HepG2 (cell line): ENCODE measurements around the gene PPDPF. TPM values are rescaled to one million over a fixed set of nuclear protein-coding genes. Genes with fewer than 3 reads are reported as not detected.
A peak's percentile ranks its signal among the peaks of the same experiment; 100 is the strongest.

ENCODE experiments used
- ATAC-seq: fragments of 200-7000 bp; cut with Tn5 transposase; 3 replicates; pipeline ENCODE4 v1.9.1; 2020; ENCODE audit warnings: mild to moderate bottlenecking, moderate library complexity
- BruUV-seq: library from RNA; stranded (reverse); fragments of 400-500 nt; replicated peaks from 2 replicates; lab custom pipeline; 2021; lab: Mats Ljungman, UMichigan
- CTCF ChIA-PET: fragments of 300-600 bp; formaldehyde crosslinking; extraction: SDS; loops from one replicate; lab custom pipeline; 2021; ENCODE audit warnings: low total read pairs, inconsistent platforms, low intra/inter-chr PET ratio; lab: Yijun Ruan, JAX
- POLR2A ChIA-PET: fragments of 350-600 bp; sonication (Branson Sonifier 250); formaldehyde crosslinking; loops from one replicate; lab custom pipeline; 2020; ENCODE audit warnings: antibody characterized with exemption, inconsistent platforms; lab: Yijun Ruan, JAX
- DNase-seq: peaks from one replicate; pipeline ENCODE4 v3.0.0-alpha.2; 2015; ENCODE audit warnings: low spot score
- FAIRE-seq: peaks from 3 replicates; lab custom pipeline; 2011; peaks lifted over from hg19 to GRCh38; lab: Jason Lieb, UNC
- H2AFZ ChIP-seq: one replicate; pipeline ENCODE4 v1.6.1; 2011; ENCODE audit warnings: low read length, inconsistent platforms
- H3K27ac ChIP-seq: fragments of 300-600 bp; 3 replicates; pipeline ENCODE4 v1.8.0; 2011; ENCODE audit warnings: mixed run types, mild to moderate bottlenecking, mixed read lengths, low read length, inconsistent platforms; ENCODE audit not compliant: insufficient read depth; ENCODE audit errors: extremely low read length
- H3K27me3 ChIP-seq, 2 experiments: fragments of 200-600 bp in 1 of 2; 2 replicates in 1 of 2; 3 replicates in 1 of 2; pipeline versions ENCODE4 v1.6.0 to v1.8.0; 2011; ENCODE audit warnings: low read length in 2 of 2, mild to moderate bottlenecking in 2 of 2, moderate library complexity in 2 of 2, inconsistent platforms in 1 of 2; ENCODE audit not compliant: insufficient read depth in 2 of 2, control insufficient read depth in 1 of 2
- H3K36me3 ChIP-seq, 2 experiments: fragments of 200-600 bp in 1 of 2; replicated peaks in 1 of 2; 2 replicates in 1 of 2; 3 replicates in 1 of 2; pipeline versions ENCODE4 v1.5.1 to v1.8.0; 2011; ENCODE audit warnings: low read length in 2 of 2, inconsistent platforms in 1 of 2; ENCODE audit not compliant: insufficient read depth in 2 of 2, control insufficient read depth in 1 of 2
- H3K4me1 ChIP-seq: 2 replicates; pipeline ENCODE4 v1.5.1; 2012; ENCODE audit warnings: low read length, inconsistent platforms; ENCODE audit not compliant: insufficient read depth
- H3K4me2 ChIP-seq: 2 replicates; pipeline ENCODE4 v1.6.0; 2011; ENCODE audit warnings: low read depth, low read length, inconsistent platforms
- H3K4me3 ChIP-seq, 3 experiments: fragments of 200-600 bp in 1 of 3; sonication (generic), shearing (Covaris generic) in 1 of 3; replicated peaks in 1 of 3; 2 replicates each; pipeline ENCODE4 v1.5.1; 2011 to 2016; ENCODE audit warnings: low read length in 3 of 3, inconsistent platforms in 2 of 3, low read depth in 2 of 3, mild to moderate bottlenecking in 2 of 3, control low read depth in 1 of 3, mixed read lengths in 1 of 3; ENCODE audit not compliant: insufficient read depth in 1 of 3
- H3K79me2 ChIP-seq: one replicate; pipeline ENCODE4 v1.6.1; 2011; ENCODE audit warnings: low read length, inconsistent platforms; ENCODE audit not compliant: insufficient read depth
- H3K9ac ChIP-seq: 2 replicates; pipeline ENCODE4 v1.6.0; 2011; ENCODE audit warnings: mild to moderate bottlenecking, low read depth, low read length, inconsistent platforms; ENCODE audit not compliant: insufficient read depth
- H3K9me3 ChIP-seq: 2 replicates; pipeline ENCODE4 v1.5.1; 2012; ENCODE audit warnings: mild to moderate bottlenecking, low read length
- H4K20me1 ChIP-seq: 2 replicates; pipeline ENCODE4 v1.6.0; 2011; ENCODE audit warnings: inconsistent platforms, mild to moderate bottlenecking, low read length, moderate library complexity; ENCODE audit not compliant: insufficient read depth
- EZH2 ChIP-seq: conservative IDR thresholded peaks from 2 replicates; pipeline ENCODE4 v1.6.1; 2012; ENCODE audit warnings: mild to moderate bottlenecking, low read depth, low read length, moderate library complexity
- MTF2 ChIP-seq: sonication (generic); formaldehyde crosslinking; IDR thresholded peaks from 2 replicates; pipeline ENCODE4 v1.5.0; 2020; ENCODE audit warnings: missing genetic modification reagents, borderline replicate concordance
- REST ChIP-seq, 2 experiments: IDR thresholded peaks; 2 replicates each; pipeline ENCODE4 v1.6.1; 2011 to 2012; ENCODE audit warnings: low read length in 2 of 2, borderline replicate concordance in 1 of 2, low read depth in 1 of 2, mild to moderate bottlenecking in 1 of 2, moderate library complexity in 1 of 2
- RXRA ChIP-seq: sonication (generic); formaldehyde crosslinking; IDR thresholded peaks from 2 replicates; pipeline ENCODE4 v1.5.1; 2020; ENCODE audit warnings: missing genetic modification reagents
- ZNF782 ChIP-seq: sonication (generic); formaldehyde crosslinking; IDR thresholded peaks from 2 replicates; pipeline ENCODE4 v1.4.0; 2020; ENCODE audit warnings: missing genetic modification reagents, mild to moderate bottlenecking, borderline replicate concordance
- ZSCAN22 ChIP-seq: sonication (generic); formaldehyde crosslinking; IDR thresholded peaks from 2 replicates; pipeline ENCODE4 v1.4.0; 2020; ENCODE audit warnings: mild to moderate bottlenecking, missing genetic modification reagents
- WGBS: methylation state at CpG from one replicate; pipeline ENCODE4 v1.1.6; 2017; ENCODE audit warnings: low lambda C conversion rate; 5-methylcytosine and 5-hydroxymethylcytosine counted together
- in situ Hi-C: cut with HindIII; loops from 2 replicates; pipeline ENCODE4 v1.10.0; 2017; ENCODE audit warnings: low pct_unique_long_range_greater_than_20kb; ENCODE audit not compliant: extremely low pct_ligation_motif_present
- intact Hi-C: fragments of 100-400 bp; cut with micrococcal nuclease; formaldehyde crosslinking; loops from one replicate; pipeline ENCODE4 v1.10.0; 2022; ENCODE audit not compliant: unreplicated experiment
- polyA plus RNA-seq, 8 experiments: library from polyadenylated mRNA; depleted of rRNA in 3 of 8; stranded (reverse) in 7 of 8; unstranded in 1 of 8; fragments of >200 nt; fragmentation: Illumina TruSeq in 4 of 8; extraction: Trizol in 4 of 8; gene quantifications; 2 replicates each; pipeline versions ENCODE4 v1.2.1 to v1.2.3, GENCODE V29; 2011 to 2016; ENCODE audit warnings: low read depth in 4 of 8, missing spikeins in 1 of 8, mixed read lengths in 1 of 8; ENCODE audit not compliant: insufficient read depth in 1 of 8
- total RNA-seq, 5 experiments: library from RNA; depleted of rRNA; stranded (reverse); fragments of >200 nt; fragmentation: Illumina TruSeq; extraction: Trizol; gene quantifications; 2 replicates each; pipeline ENCODE4 v1.2.3, GENCODE V29; 2016; ENCODE audit warnings: low read depth in 1 of 5
- TF ChIP-seq, protein P1 (sequence below): sonication (generic); formaldehyde crosslinking; IDR thresholded peaks from 2 replicates; pipeline ENCODE4 v1.4.0; 2020; ENCODE audit warnings: missing genetic modification reagents
- TF ChIP-seq, protein P2 (sequence below): sonication (generic); formaldehyde crosslinking; IDR thresholded peaks from 2 replicates; pipeline ENCODE4 v1.4.0; 2020; ENCODE audit warnings: missing genetic modification reagents

Gene PPDPF
- total and polyA plus RNA-seq, 2 of the 13 experiments (the other 11 are each of a cell fraction or from before 2014, with no cell fraction given): 1.8 to 7.0 TPM

DNA sequence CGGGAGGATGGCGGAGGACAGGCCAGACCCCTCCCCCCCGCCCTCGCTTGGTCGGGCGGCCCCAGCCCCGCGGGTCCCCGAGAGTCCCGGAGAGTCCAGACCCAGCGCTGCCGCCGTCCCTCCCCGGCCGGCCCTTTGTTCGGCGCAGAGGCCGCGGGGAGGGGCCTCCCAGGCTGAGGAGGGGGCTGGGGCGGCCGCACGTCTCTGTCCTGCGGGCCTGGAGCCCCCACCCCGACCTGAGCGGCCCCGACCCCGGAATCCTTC is 48.9 kb upstream of the PPDPF start (continued):
- TF ChIP-seq REST (IDR thresholded peaks at IDR 0.05; ENCODE audit: borderline replicate concordance in 1 of 2, low read depth in 1 of 2, low read length in 2 of 2) (no peak), ZSCAN22 (CRISPR knock-in tag) (no peak), RXRA (CRISPR knock-in tag) (no peak)
- TF ChIP-seq, protein P1, sequence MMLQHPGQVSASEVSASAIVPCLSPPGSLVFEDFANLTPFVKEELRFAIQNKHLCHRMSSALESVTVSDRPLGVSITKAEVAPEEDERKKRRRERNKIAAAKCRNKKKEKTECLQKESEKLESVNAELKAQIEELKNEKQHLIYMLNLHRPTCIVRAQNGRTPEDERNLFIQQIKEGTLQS (CRISPR knock-in tag): no peak

DNA sequence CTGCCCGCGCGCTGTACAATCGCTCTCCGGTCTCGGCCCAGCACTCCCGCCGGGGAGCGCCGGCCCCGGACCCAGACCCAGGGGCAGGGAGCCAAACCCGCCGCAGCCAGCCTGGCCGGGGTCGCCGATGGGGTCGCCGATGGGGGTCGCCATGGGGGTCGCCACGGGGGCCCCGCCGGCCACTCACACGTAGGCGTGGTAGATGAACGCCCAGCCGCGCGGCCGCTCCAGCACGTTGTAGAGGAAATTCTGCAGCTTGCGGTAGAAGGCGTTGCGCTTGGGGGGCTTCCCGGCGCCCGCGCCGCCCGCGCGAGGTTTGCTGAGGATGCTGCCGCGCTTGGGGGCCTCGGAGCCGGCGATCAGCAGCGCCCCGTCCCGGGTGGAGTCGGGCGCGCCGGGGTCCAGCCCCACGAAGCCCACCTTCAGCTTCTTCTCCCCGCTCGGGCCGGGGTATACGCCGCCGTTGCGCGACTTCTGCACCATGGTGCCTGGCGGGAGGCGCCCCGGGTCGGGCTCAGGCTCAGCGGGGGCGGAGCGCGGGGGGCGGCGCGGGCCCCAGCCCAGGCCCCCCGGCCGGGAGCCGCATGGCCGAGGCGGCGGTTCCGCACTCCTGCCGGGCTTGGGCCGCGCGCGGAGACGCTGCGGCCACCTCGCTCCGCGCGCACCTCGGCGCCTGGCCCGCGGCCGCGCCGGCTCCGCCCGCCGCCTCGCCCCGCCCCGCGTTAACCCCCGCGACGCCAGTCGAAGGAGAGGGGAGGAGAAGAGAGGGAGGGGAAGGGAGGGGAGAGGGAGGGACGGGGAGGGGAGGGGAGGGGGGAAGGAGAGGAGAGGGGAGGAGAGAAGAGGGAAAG is 48.4 kb upstream of the PPDPF start, which contains the start of gene KCNQ2:
TSS of gene KCNQ2 (minus strand) at position 675 of the 851 bp plus-strand sequence. CDS start at position 483, 192 bp downstream.
- Histone ChIP-seq H3K36me3 (no peaks in the 10 kb centered on the region), H3K9ac (no peak within 1 kb of the TSS), H4K20me1 (peaks cover 9% of the 10 kb centered on the region; the same call in 1 of the 2 replicates), H3K27ac (no peak within 1 kb of the TSS), H3K9me3 (no peaks in the 10 kb centered on the region), H3K4me1 (no peaks in the 10 kb centered on the region), H3K27me3 (peaks cover 43 to 86% of the 10 kb centered on the region in 2 experiments), H2AFZ (no peak within 1 kb of the TSS), H3K79me2 (no peaks in the 10 kb centered on the region), H3K4me2 (no peak within 1 kb of the TSS), H3K4me3 (no peak within 1 kb of the TSS; a peak in 1 of 6 replicates)
- ChIA-PET POLR2A (no interaction called here), CTCF (no interaction called here)
- 9% methylated on average over 66 of the region's 111 CpGs for WGBS
- TF ChIP-seq MTF2 (CRISPR knock-in tag) (peak; percentile 30; the same call in 1 of the 2 replicates), EZH2 (peak; percentile 46; the same call in 1 of the 2 replicates), ZNF782 (CRISPR knock-in tag) (no peak)
- TF ChIP-seq, protein P2, sequence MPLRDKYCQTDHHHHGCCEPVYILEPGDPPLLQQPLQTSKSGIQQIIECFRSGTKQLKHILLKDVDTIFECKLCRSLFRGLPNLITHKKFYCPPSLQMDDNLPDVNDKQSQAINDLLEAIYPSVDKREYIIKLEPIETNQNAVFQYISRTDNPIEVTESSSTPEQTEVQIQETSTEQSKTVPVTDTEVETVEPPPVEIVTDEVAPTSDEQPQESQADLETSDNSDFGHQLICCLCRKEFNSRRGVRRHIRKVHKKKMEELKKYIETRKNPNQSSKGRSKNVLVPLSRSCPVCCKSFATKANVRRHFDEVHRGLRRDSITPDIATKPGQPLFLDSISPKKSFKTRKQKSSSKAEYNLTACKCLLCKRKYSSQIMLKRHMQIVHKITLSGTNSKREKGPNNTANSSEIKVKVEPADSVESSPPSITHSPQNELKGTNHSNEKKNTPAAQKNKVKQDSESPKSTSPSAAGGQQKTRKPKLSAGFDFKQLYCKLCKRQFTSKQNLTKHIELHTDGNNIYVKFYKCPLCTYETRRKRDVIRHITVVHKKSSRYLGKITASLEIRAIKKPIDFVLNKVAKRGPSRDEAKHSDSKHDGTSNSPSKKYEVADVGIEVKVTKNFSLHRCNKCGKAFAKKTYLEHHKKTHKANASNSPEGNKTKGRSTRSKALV (CRISPR knock-in tag): peak; percentile 24; the same call in 1 of the 2 replicates
- ATAC-seq (no peak), FAIRE-seq (no peak), DNase-seq (no peak)
- no TSS peak for BruUV-seq
- in situ Hi-C loops: no loop called here
- intact Hi-C loops: no loop called here
